VCaP (cell line): ENCODE measurements around the gene ABTB2.

ENCODE experiments used
- H3K27ac ChIP-seq: fragments of 450-650 bp; 2 replicates; pipeline ENCODE4 v1.5.1; 2017
- CTCF ChIP-seq: fragments of 450-650 bp; conservative IDR thresholded peaks from 2 replicates; pipeline ENCODE4 v1.5.1; 2017; ENCODE audit warnings: mild to moderate bottlenecking, moderate library complexity

Gene ABTB2

GRCh38 chr11:34238966-34239365, 118.8 kb downstream of the ABTB2 start:
- no peak overlapping the region for H3K27ac ChIP-seq

GRCh38 chr11:34238533-34238932, 119.3 kb downstream of the ABTB2 start:
- H3K27ac ChIP-seq = no peak overlapping the region
- no peak for TF ChIP-seq CTCF

More at GRCh38 chr11:34238966-34239365, 118.8 kb downstream of the ABTB2 start:
- TF ChIP-seq CTCF = no peak

- H3K27ac ChIP-seq = no peak overlapping the region
- no peak for TF ChIP-seq CTCF
Observed at GRCh38 chr11:34236572-34236971, 121.2 kb downstream of the ABTB2 start.

- H3K27ac ChIP-seq = no peak overlapping the region
- no peak for TF ChIP-seq CTCF
Observed at GRCh38 chr11:34235591-34236071, 122.2 kb downstream of the ABTB2 start.

- no peak overlapping the region for H3K27ac ChIP-seq
- no peak for TF ChIP-seq CTCF
Observed at GRCh38 chr11:34235189-34235588, 122.6 kb downstream of the ABTB2 start.

- no peak for TF ChIP-seq CTCF
- H3K27ac ChIP-seq = no peak overlapping the region
Observed at GRCh38 chr11:34234086-34234740, 123.6 kb downstream of the ABTB2 start.

GRCh38 chr11:34233215-34233614, 124.6 kb downstream of the ABTB2 start:
- TF ChIP-seq CTCF = no peak
- no peak overlapping the region for H3K27ac ChIP-seq
